ENCODE results near the gene MEGF8. TPM values are rescaled to one million over a fixed set of nuclear protein-coding genes. Genes with fewer than 3 reads are reported as not detected.

The MEGF8 gene
- total and polyA plus RNA-seq, 2 of the 13 experiments (the other 11 are each of a cell fraction or from before 2014, with no cell fraction given): 4.0 to 8.8 TPM

GRCh38 chr19:42313096-42313839 is 12.2 kb upstream of the MEGF8 start, which contains the start of gene TMEM145 (continued):
- TF ChIP-seq, protein P1, sequence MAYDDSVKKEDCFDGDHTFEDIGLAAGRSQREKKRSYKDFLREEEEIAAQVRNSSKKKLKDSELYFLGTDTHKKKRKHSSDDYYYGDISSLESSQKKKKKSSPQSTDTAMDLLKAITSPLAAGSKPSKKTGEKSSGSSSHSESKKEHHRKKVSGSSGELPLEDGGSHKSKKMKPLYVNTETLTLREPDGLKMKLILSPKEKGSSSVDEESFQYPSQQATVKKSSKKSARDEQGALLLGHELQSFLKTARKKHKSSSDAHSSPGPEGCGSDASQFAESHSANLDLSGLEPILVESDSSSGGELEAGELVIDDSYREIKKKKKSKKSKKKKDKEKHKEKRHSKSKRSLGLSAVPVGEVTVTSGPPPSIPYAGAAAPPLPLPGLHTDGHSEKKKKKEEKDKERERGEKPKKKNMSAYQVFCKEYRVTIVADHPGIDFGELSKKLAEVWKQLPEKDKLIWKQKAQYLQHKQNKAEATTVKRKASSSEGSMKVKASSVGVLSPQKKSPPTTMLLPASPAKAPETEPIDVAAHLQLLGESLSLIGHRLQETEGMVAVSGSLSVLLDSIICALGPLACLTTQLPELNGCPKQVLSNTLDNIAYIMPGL (CRISPR knock-in tag; IDR thresholded peaks at IDR 0.05; ENCODE audit: borderline replicate concordance in 1 of 2, low read depth in 1 of 2): peak in 1 of 2 experiments; percentile 50; a peak in 2 of 4 replicates
- TF ChIP-seq ZBTB7B (CRISPR knock-in tag; IDR thresholded peaks at IDR 0.05) (no peak), ZNF816 (CRISPR knock-in tag; IDR thresholded peaks at IDR 0.05; ENCODE audit: borderline replicate concordance) (peak; percentile 24; the same call in 1 of the 2 replicates), PHF20 (CRISPR knock-in tag; IDR thresholded peaks at IDR 0.05) (0 out of 2 replicates have a peak, but pooled peaks have one; percentile 26), ZFX (CRISPR knock-in tag; IDR thresholded peaks at IDR 0.05; ENCODE audit: low read depth) (0 out of 2 replicates have a peak, but pooled peaks have one; percentile 21), ZNF441 (CRISPR knock-in tag; IDR thresholded peaks at IDR 0.05; ENCODE audit: borderline replicate concordance) (peak; percentile 45; the same call in 1 of the 2 replicates), SIN3A (IDR thresholded peaks at IDR 0.05; ENCODE audit: borderline replicate concordance, low read depth, low read length) (peak; percentile 37; the same call in 1 of the 2 replicates), ZNF354B (CRISPR knock-in tag; IDR thresholded peaks at IDR 0.05) (0 out of 2 replicates have a peak, but pooled peaks have one; percentile 24)
